Ovary (tissue), 3 donors: ENCODE measurements around the gene GPR33.

ENCODE experiments used
- CTCF ChIP-seq, 3 donors: fragments of 450-650 bp in 2 of 3; fragments of 200-600 bp in 1 of 3; IDR thresholded peaks; one replicate each; pipeline versions ENCODE4 v1.5.1 to v1.8.0; 2016 to 2022; ENCODE audit warnings: antibody characterized with exemption in 3 of 3, mild to moderate bottlenecking in 1 of 3
- POLR2A ChIP-seq: fragments of 450-650 bp; IDR thresholded peaks from one replicate; pipeline ENCODE4 v1.6.1; 2017; ENCODE audit warnings: antibody characterized with exemption, mild to moderate bottlenecking, moderate library complexity
- donor health status: DM: no; HTN: no; CAD: no.

- no peak for TF ChIP-seq POLR2A
- no peak for TF ChIP-seq CTCF (IDR thresholded peaks at IDR 0.05)
Measured at GRCh38 chr14:31510855-31511254, 23.0 kb upstream of the GPR33 start.
